Measurements from ENCODE around the gene IL1B. TPM values are rescaled to one million over a fixed set of nuclear protein-coding genes. Genes with fewer than 3 reads are reported as not detected.

Gene IL1B
- total and polyA plus RNA-seq, 2 of the 8 experiments (the other 6 are each of a cell fraction or from before 2014, with no cell fraction given) = not detected

GRCh38 chr2:112827009-112827408, 9.6 kb downstream of the IL1B start:
- ChIA-PET CTCF (ENCODE audit: partially characterized antibody) (interaction anchor here (1.1 to 1.2 kb wide), 2 partner anchors 58 kb away, joined by 4 read pairs; no protein-coding TSS in a partner anchor), POLR2A (ENCODE audit: partially characterized antibody) (interaction anchor here (0.7 kb wide), 1 partner anchor 73 kb away, joined by 3 read pairs; no protein-coding TSS in a partner anchor)
- Histone ChIP-seq H2BK20ac (ENCODE audit: low read length) (no peak overlapping the region), H4K5ac (ENCODE audit: insufficient read length, low read depth, low read length) (no peak overlapping the region), H3K18ac (ENCODE audit: extremely low read depth, low read length) (no peak overlapping the region), H4K91ac (replicated peaks; ENCODE audit: insufficient read length, low read length) (no peak overlapping the region), H3K79me2 (ENCODE audit: control insufficient read depth in 1 of 2, insufficient read depth in 2 of 2, low read length in 2 of 2) (no peaks in the 10 kb centered on the region), H2BK5ac (ENCODE audit: low read depth, low read length) (no peak overlapping the region), H2BK120ac (replicated peaks; ENCODE audit: low read depth, low read length) (no peak overlapping the region), H2AFZ (ENCODE audit: low read length) (no peak overlapping the region), H3K36me3 (ENCODE audit: control insufficient read depth in 2 of 4, insufficient read depth in 4 of 4, low read length in 3 of 4) (no peaks in the 10 kb centered on the region), H3K4me2 (ENCODE audit: insufficient read depth in 1 of 2, low read depth in 2 of 2, low read length in 2 of 2) (no peak overlapping the region), H4K20me1 (replicated peaks in 1 of 2; ENCODE audit: control insufficient read depth in 1 of 2, insufficient read depth in 2 of 2, low read length in 2 of 2) (no peaks in the 10 kb centered on the region), H3K4me1 (replicated peaks in 1 of 4; ENCODE audit: control insufficient read depth in 3 of 4, insufficient read depth in 4 of 4, low read length in 3 of 4) (no peaks in the 10 kb centered on the region; a peak in 1 of 7 replicates), H3K23ac (ENCODE audit: insufficient read length) (no peak overlapping the region), H3K27ac (ENCODE audit: low read depth, low read length) (no peak overlapping the region), H2AK5ac (ENCODE audit: low read depth, low read length) (no peak overlapping the region), H3K79me1 (ENCODE audit: low read depth, low read length) (no peaks in the 10 kb centered on the region), H2BK12ac (ENCODE audit: low read depth, low read length) (no peak overlapping the region), H3K9me3 (ENCODE audit: insufficient read depth in 2 of 2, low read depth in 1 of 2, low read length in 1 of 2) (0 out of 4 replicates have a peak, but pooled peaks cover 0 to 4% of the 10 kb centered on the region in 2 experiments), H3K27me3 (replicated peaks in 1 of 4; ENCODE audit: control insufficient read depth in 3 of 4, extremely low read depth in 1 of 4, insufficient read depth in 3 of 4, low read length in 3 of 4) (peaks cover 0 to 2% (median 0%) of the 10 kb centered on the region in 4 experiments; a peak in 1 of 7 replicates), H3K9ac (replicated peaks in 1 of 4; ENCODE audit: extremely low read depth in 1 of 4, low read depth in 3 of 4, low read length in 3 of 4) (no peak overlapping the region), H3K4me3 (ENCODE audit: extremely low read depth in 1 of 4, insufficient read depth in 2 of 4, low read depth in 3 of 4, low read length in 4 of 4) (no peak overlapping the region), H3K14ac (ENCODE audit: insufficient read length) (no peak overlapping the region), H3K4ac (replicated peaks; ENCODE audit: insufficient read length, low read depth, low read length) (no peak overlapping the region), H4K8ac (ENCODE audit: extremely low read depth, insufficient read depth, low read length) (no peak overlapping the region), H3K23me2 (ENCODE audit: low read depth, low read length) (no peaks in the 10 kb centered on the region), H3K56ac (replicated peaks; ENCODE audit: insufficient read length, low read depth, low read length) (no peak overlapping the region), H2BK15ac (ENCODE audit: low read length) (no peak overlapping the region)
- no peak for TF ChIP-seq NANOG (IDR thresholded peaks at IDR 0.05; ENCODE audit: insufficient read depth, low read depth, low read length, poor library complexity, severe bottlenecking)
- TF ChIP-seq SRF (IDR thresholded peaks at IDR 0.05; ENCODE audit: low read depth, low read length) = no peak
- TF ChIP-seq FOSL1 (IDR thresholded peaks at IDR 0.05; ENCODE audit: insufficient read depth, low read depth, low read length) = no peak
- TF ChIP-seq SP1 (IDR thresholded peaks at IDR 0.05; ENCODE audit: low read depth, low read length) = no peak
- no peak for TF ChIP-seq CBX5 (IDR thresholded peaks at IDR 0.05; ENCODE audit: low read depth, low read length)
- no peak for TF ChIP-seq JUND (IDR thresholded peaks at IDR 0.05; ENCODE audit: low read length)
- TF ChIP-seq NRF1 (IDR thresholded peaks at IDR 0.05; ENCODE audit: low read depth, low read length) = no peak
- no peak for TF ChIP-seq RAD21 (IDR thresholded peaks at IDR 0.05 in 1 of 2, conservative IDR thresholded peaks at IDR 0.05 in 1 of 2; ENCODE audit: low read depth in 2 of 2, low read length in 2 of 2)
- TF ChIP-seq SP4 (IDR thresholded peaks at IDR 0.05; ENCODE audit: low read length) = no peak
- TF ChIP-seq CTBP2 (IDR thresholded peaks at IDR 0.05; ENCODE audit: borderline replicate concordance, insufficient read depth, insufficient read length, low read length) = no peak
- TF ChIP-seq SIN3A (conservative IDR thresholded peaks at IDR 0.05 in 1 of 2, IDR thresholded peaks at IDR 0.05 in 1 of 2; ENCODE audit: low read depth in 1 of 2, low read length in 2 of 2) = no peak
- no peak for TF ChIP-seq POU5F1 (IDR thresholded peaks at IDR 0.05; ENCODE audit: low read depth, low read length)
- no peak for DNase-seq (ENCODE audit: low read depth in 1 of 2, low spot score in 2 of 2)
- FAIRE-seq = no peak
- 83% methylated on average over 3 of the region's 3 CpGs; no CpG with 5 or more reads in 1 of the 2 experiments for whole genome bisulfite sequencing, 2 experiments (ENCODE audit: extremely low coverage in 1 of 2, insufficient coverage in 1 of 2, insufficient read length in 1 of 2, insufficient replicate concordance in 2 of 2, low coverage in 1 of 2, low lambda C conversion rate in 2 of 2, missing lambda C conversion rate in 1 of 2)

Data from H1 (cell line).